PC-3 (cell line): ENCODE data around the gene P2RY2. TPM values are rescaled to one million over a fixed set of nuclear protein-coding genes. Genes with fewer than 3 reads are reported as not detected.

Experiments used
- ATAC-seq: fragments of 200-7000 bp; cut with Tn5 transposase; 2 replicates; pipeline ENCODE4 v1.9.1; 2020; ENCODE audit warnings: mild to moderate bottlenecking, moderate library complexity
- BruUV-seq: library from RNA; stranded (reverse); fragments of 400-500 nt; replicated peaks from 2 replicates; lab custom pipeline; 2021; lab: Mats Ljungman, UMichigan
- CTCF ChIA-PET: fragments of 300-600 bp; sonication (Branson Sonifier 250); formaldehyde crosslinking; loops from one replicate; lab custom pipeline; 2022; ENCODE audit warnings: antibody characterized with exemption; lab: Charles Lee
- POLR2A ChIA-PET: fragments of 300-600 bp; sonication (Branson Sonifier 250); formaldehyde crosslinking; loops from one replicate; lab custom pipeline; 2022; ENCODE audit warnings: antibody characterized with exemption; ENCODE audit not compliant: unreplicated experiment; lab: Charles Lee
- DNase-seq: peaks from one replicate; pipeline ENCODE4 v3.0.0-alpha.2; 2015
- H2AFZ ChIP-seq: fragments of 300-600 bp; sonication (generic); 2 replicates; pipeline ENCODE4 v1.6.0; 2016; ENCODE audit warnings: antibody characterized with exemption, low read length
- H3F3A ChIP-seq: fragments of 300-600 bp; sonication (generic); one replicate; pipeline ENCODE4 v1.6.0; 2017; ENCODE audit warnings: antibody characterized with exemption, low read length, control low read depth, mild to moderate bottlenecking; ENCODE audit not compliant: unreplicated experiment
- H3K27ac ChIP-seq: fragments of 300-600 bp; sonication (generic); 2 replicates; pipeline ENCODE4 v1.5.1; 2016; ENCODE audit warnings: mild to moderate bottlenecking, low read length
- H3K27me3 ChIP-seq: fragments of 300-600 bp; sonication (generic); 2 replicates; pipeline ENCODE4 v1.6.1; 2016; ENCODE audit warnings: low read length, mixed read lengths
- H3K36me3 ChIP-seq: fragments of 300-600 bp; sonication (generic); 2 replicates; pipeline ENCODE4 v1.6.1; 2016; ENCODE audit warnings: low read depth, mixed run types, low read length, mixed read lengths
- H3K4me1 ChIP-seq: fragments of 300-600 bp; sonication (generic); 2 replicates; pipeline ENCODE4 v1.5.1; 2016; ENCODE audit warnings: low read length; ENCODE audit not compliant: insufficient read depth
- H3K4me2 ChIP-seq: fragments of 300-600 bp; sonication (generic); 2 replicates; pipeline ENCODE4 v1.6.0; 2016; ENCODE audit warnings: low read length
- H3K4me3 ChIP-seq: fragments of 300-600 bp; sonication (generic); 2 replicates; pipeline ENCODE4 v1.5.1; 2016; ENCODE audit warnings: mild to moderate bottlenecking, low read length, mixed read lengths
- H3K79me2 ChIP-seq: fragments of 300-600 bp; sonication (generic); 2 replicates; pipeline ENCODE4 v1.6.1; 2017; ENCODE audit warnings: low read length, mixed read lengths
- H3K9ac ChIP-seq: fragments of 300-600 bp; sonication (generic); 2 replicates; pipeline ENCODE4 v1.6.0; 2016; ENCODE audit warnings: mild to moderate bottlenecking, low read length
- H3K9me2 ChIP-seq: fragments of 300-600 bp; sonication (generic); replicated peaks from 2 replicates; pipeline ENCODE4 v1.6.1; 2016; ENCODE audit warnings: mixed run types, low read length, mixed read lengths
- H3K9me3 ChIP-seq: fragments of 300-600 bp; sonication (generic); 2 replicates; pipeline ENCODE4 v1.6.1; 2016; ENCODE audit warnings: low read length, mixed read lengths
- H4K20me1 ChIP-seq: fragments of 300-600 bp; sonication (generic); 2 replicates; pipeline ENCODE4 v1.6.1; 2016; ENCODE audit warnings: low read length, mixed read lengths
- CTCF ChIP-seq: fragments of 300-600 bp; sonication (generic); conservative IDR thresholded peaks from 2 replicates; pipeline ENCODE4 v1.5.1; 2017; ENCODE audit warnings: antibody characterized with exemption, low read depth, mild to moderate bottlenecking, low read length
- EZH2 ChIP-seq: fragments of 300-600 bp; sonication (generic); IDR thresholded peaks from one replicate; pipeline ENCODE4 v1.6.1; 2017; ENCODE audit warnings: antibody characterized with exemption, mild to moderate bottlenecking, low read length; ENCODE audit not compliant: unreplicated experiment
- EZH2phosphoT487 ChIP-seq: fragments of 300-600 bp; sonication (generic); IDR thresholded peaks from 2 replicates; pipeline ENCODE4 v1.6.1; 2018; ENCODE audit warnings: mild to moderate bottlenecking, antibody characterized with exemption, low read length, borderline replicate concordance
- intact Hi-C: fragments of 100-400 bp; cut with micrococcal nuclease; formaldehyde crosslinking; loops from 2 replicates; pipeline ENCODE4 v1.9.0; 2023
- total RNA-seq: library from RNA; depleted of rRNA; stranded (reverse); fragments of >200 nt; gene quantifications from 2 replicates; pipeline ENCODE4 v1.2.3, GENCODE V29; 2014

Gene P2RY2
- total RNA-seq, 1 experiment from 2014 or later: 54.8 TPM

GRCh38 chr11:73268671-73269271 lies 50.7 kb downstream of the P2RY2 start:
- ChIA-PET POLR2A (interaction anchor here (0.5 kb wide), 1 partner anchor 507 kb away, joined by 6 read pairs; no protein-coding TSS in a partner anchor), CTCF (no interaction called here)

GRCh38 chr11:73269459-73270015 lies 51.5 kb downstream of the P2RY2 start:
- H3K4me3 ChIP-seq: peak overlapping the region; percentile 1; the same call in 1 of the 2 replicates
- peak; percentile 43 for ATAC-seq

More at GRCh38 chr11:73268671-73269271, 50.7 kb downstream of the P2RY2 start:
- TF ChIP-seq EZH2phosphoT487 (no peak), CTCF (no peak), EZH2 (no peak)
- Histone ChIP-seq H4K20me1 (no peaks in the 10 kb centered on the region), H3K27ac (peak overlapping the region; percentile 64; the same call in 1 of the 2 replicates), H3F3A (peaks cover 3% of the 10 kb centered on the region), H3K4me3 (no peak overlapping the region), H3K27me3 (no peaks in the 10 kb centered on the region), H3K36me3 (no peaks in the 10 kb centered on the region), H3K9me3 (no peaks in the 10 kb centered on the region), H3K4me1 (peaks cover 48% of the 10 kb centered on the region), H3K9ac (no peak overlapping the region), H3K9me2 (no peaks in the 10 kb centered on the region), H3K4me2 (no peak overlapping the region), H2AFZ (no peak overlapping the region), H3K79me2 (no peaks in the 10 kb centered on the region)
- ATAC-seq: no peak
- BruUV-seq: no TSS peak
- intact Hi-C loops: no loop called here
- no peak for DNase-seq

More at GRCh38 chr11:73269459-73270015, 51.5 kb downstream of the P2RY2 start:
- CTCF ChIA-PET: no interaction called here
- H3K27me3 ChIP-seq: no peaks in the 10 kb centered on the region
- H3K9ac ChIP-seq: peak overlapping the region; percentile 26; the same call in 1 of the 2 replicates
- H3K9me3 ChIP-seq: no peaks in the 10 kb centered on the region
- intact Hi-C loops: no loop called here
- H3K4me1 ChIP-seq: peaks cover 48% of the 10 kb centered on the region
- H2AFZ ChIP-seq: peak overlapping the region; percentile 27
- H3K9me2 ChIP-seq: no peaks in the 10 kb centered on the region
- POLR2A ChIA-PET: no interaction called here
- no peak for TF ChIP-seq EZH2phosphoT487
- TF ChIP-seq EZH2: no peak
- TF ChIP-seq CTCF: no peak
- no peaks in the 10 kb centered on the region for H4K20me1 ChIP-seq
- peaks cover 3% of the 10 kb centered on the region for H3F3A ChIP-seq
- DNase-seq: peak; percentile 88
- peak overlapping the region; percentile 64 for H3K27ac ChIP-seq
- H3K36me3 ChIP-seq: no peaks in the 10 kb centered on the region
- peak overlapping the region; percentile 42 for H3K4me2 ChIP-seq
- BruUV-seq: no TSS peak
- H3K79me2 ChIP-seq: no peaks in the 10 kb centered on the region
